ENCODE results near the gene RPP30.

RPP30 gene

GRCh38 chr10:90871766-90872647 is at the start of gene RPP30:
RPP30 (plus strand) TSS chr10:90871974; CDS start chr10:90871987, 13 bp downstream.
- peak; percentile 93 for DNase-seq

GRCh38 chr10:90822508-90822907 is 49.3 kb upstream of the RPP30 start:
- DNase-seq: no peak

- no peak for DNase-seq
These were observed 39.7 kb upstream of the RPP30 start for GRCh38 chr10:90832111-90832510.

GRCh38 chr10:90834326-90834725 is 37.4 kb upstream of the RPP30 start:
- no peak for DNase-seq

GRCh38 chr10:90837486-90837885 is 34.3 kb upstream of the RPP30 start:
- DNase-seq: no peak

- DNase-seq: no peak
These were observed 29.0 kb upstream of the RPP30 start for GRCh38 chr10:90842725-90843124.

GRCh38 chr10:90845726-90846125 is 26.0 kb upstream of the RPP30 start:
- DNase-seq: no peak

- DNase-seq: no peak
These were observed 25.0 kb upstream of the RPP30 start for GRCh38 chr10:90846746-90847145.

GRCh38 chr10:90847436-90847835 is 24.3 kb upstream of the RPP30 start:
- no peak for DNase-seq

GRCh38 chr10:90849956-90850749 is 21.6 kb upstream of the RPP30 start:
- DNase-seq: no peak

- DNase-seq: no peak
These were observed 16.6 kb upstream of the RPP30 start for GRCh38 chr10:90855126-90855525.

GRCh38 chr10:90856261-90856660 is 15.5 kb upstream of the RPP30 start:
- no peak for DNase-seq

GRCh38 chr10:90856964-90857634 is 14.7 kb upstream of the RPP30 start:
- DNase-seq: peak; percentile 74

GRCh38 chr10:90857635-90858460 is 13.9 kb upstream of the RPP30 start, which contains the start of gene HTR7:
HTR7 (minus strand) TSS chr10:90858039; CDS start chr10:90857671, 368 bp downstream.
- peak; percentile 86 for DNase-seq

GRCh38 chr10:90858461-90858968 is 13.3 kb upstream of the RPP30 start:
- no peak for DNase-seq

GRCh38 chr10:90859321-90859751 is 12.4 kb upstream of the RPP30 start:
- DNase-seq: no peak

GRCh38 chr10:90860790-90861189 is 11.0 kb upstream of the RPP30 start:
- DNase-seq: no peak

- peak; percentile 17 for DNase-seq
These were observed 8.8 kb upstream of the RPP30 start for GRCh38 chr10:90862908-90863514.

- DNase-seq: no peak
These were observed 6.4 kb upstream of the RPP30 start for GRCh38 chr10:90865401-90865800.

GRCh38 chr10:90866050-90866598 is 5.7 kb upstream of the RPP30 start:
- DNase-seq: no peak

GRCh38 chr10:90871279-90871765 is 452 bp upstream of the RPP30 start:
- DNase-seq: peak; percentile 80

Data from retina (tissue), 1 donor.